Measurements from ENCODE around the gene VPS51. TPM values are rescaled to one million over a fixed set of nuclear protein-coding genes. Genes with fewer than 3 reads are reported as not detected.

Gene VPS51
- total and polyA plus RNA-seq, 4 donors = 73.0 to 191 (median 111) TPM

DNA sequence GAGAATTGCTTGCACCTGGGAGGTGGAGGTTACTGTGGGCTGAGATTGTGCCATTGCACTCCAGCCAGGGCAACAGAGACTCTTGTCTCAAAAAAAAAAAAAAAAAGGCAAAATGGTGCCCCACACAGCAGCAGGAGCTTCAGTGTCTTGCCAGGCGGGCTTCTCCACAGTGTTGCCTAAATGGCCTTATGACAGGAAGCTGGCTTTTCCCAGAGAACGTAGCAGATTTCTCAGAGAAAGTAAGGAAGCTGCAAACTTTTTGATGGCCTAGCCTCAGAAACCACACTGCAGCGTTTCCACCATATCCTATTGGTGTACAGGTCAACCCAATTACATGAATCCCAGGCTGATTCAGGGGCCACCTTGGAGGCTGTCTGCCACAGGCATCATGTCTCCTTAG, 61.3 kb downstream of the VPS51 start:
- DNase-seq = no peak
- no peak overlapping the region for H3K27ac ChIP-seq (ENCODE audit: low read depth in 1 of 2, low read length in 2 of 2)
- intact Hi-C loops (cut with DNase I) = no loop called here

GRCh38 chr11:65159012-65159411, 63.0 kb downstream of the VPS51 start:
- no peaks in the 10 kb centered on the region for H3K4me1 ChIP-seq (ENCODE audit: control insufficient read depth in 1 of 2, insufficient read depth in 2 of 2, low read length in 2 of 2)
- H3K9me3 ChIP-seq (ENCODE audit: control insufficient read depth, low read length) = no peaks in the 10 kb centered on the region
- no peaks in the 10 kb centered on the region for H3K27me3 ChIP-seq (ENCODE audit: control insufficient read depth in 1 of 2, insufficient read depth in 2 of 2, low read length in 1 of 2)
- no peaks in the 10 kb centered on the region for H3K36me3 ChIP-seq (ENCODE audit: control insufficient read depth in 1 of 2, insufficient read depth in 2 of 2, low read length in 1 of 2)
- no peak overlapping the region for H3K4me3 ChIP-seq (ENCODE audit: low read length in 2 of 2)
- no peak overlapping the region for H3K27ac ChIP-seq (ENCODE audit: low read depth in 1 of 2, low read length in 2 of 2)
- DNase-seq (no peak), ATAC-seq (ENCODE audit: low FRiP score) (no peak)
- WGBS, 2 donors = 76 to 77% methylated on average over 5 of the region's 5 CpGs
- intact Hi-C loops (cut with DNase I) = no loop called here

More for the DNA sequence above, 61.3 kb downstream of the VPS51 start:
- H3K27me3 ChIP-seq (ENCODE audit: control insufficient read depth in 1 of 2, insufficient read depth in 2 of 2, low read length in 1 of 2) = no peaks in the 10 kb centered on the region
- no peaks in the 10 kb centered on the region for H3K9me3 ChIP-seq (ENCODE audit: control insufficient read depth, low read length)
- WGBS, 2 donors = 80 to 83% methylated on average over 3 of the region's 3 CpGs
- H3K4me1 ChIP-seq (ENCODE audit: control insufficient read depth in 1 of 2, insufficient read depth in 2 of 2, low read length in 2 of 2) = no peaks in the 10 kb centered on the region
- H3K4me3 ChIP-seq (ENCODE audit: low read length in 2 of 2) = no peak overlapping the region
- no peak for ATAC-seq (ENCODE audit: low FRiP score)
- no peaks in the 10 kb centered on the region for H3K36me3 ChIP-seq (ENCODE audit: control insufficient read depth in 1 of 2, insufficient read depth in 2 of 2, low read length in 1 of 2)

- H3K27me3 ChIP-seq (ENCODE audit: control insufficient read depth in 1 of 2, insufficient read depth in 2 of 2, low read length in 1 of 2) = no peaks in the 10 kb centered on the region
- no peaks in the 10 kb centered on the region for H3K4me1 ChIP-seq (ENCODE audit: control insufficient read depth in 1 of 2, insufficient read depth in 2 of 2, low read length in 2 of 2)
- no peak overlapping the region for H3K27ac ChIP-seq (ENCODE audit: low read depth in 1 of 2, low read length in 2 of 2)
- ATAC-seq (ENCODE audit: low FRiP score) (no peak), DNase-seq (no peak)
- intact Hi-C loops (cut with DNase I) = no loop called here
- no peak overlapping the region for H3K4me3 ChIP-seq (ENCODE audit: low read length in 2 of 2)
- WGBS, 2 donors = 71 to 74% methylated on average over 3 of the region's 3 CpGs
- no peaks in the 10 kb centered on the region for H3K36me3 ChIP-seq (ENCODE audit: control insufficient read depth in 1 of 2, insufficient read depth in 2 of 2, low read length in 1 of 2)
- H3K9me3 ChIP-seq (ENCODE audit: control insufficient read depth, low read length) = no peaks in the 10 kb centered on the region
These were observed 64.6 kb downstream of the VPS51 start for GRCh38 chr11:65160643-65161042.

Small RNA genes within 50 kb of the gene (microRNA-seq; reads per million reads assigned to microRNA genes)
- gene MIR6751 = 0 reads per million in 2 donors

Other genes with a start within 250 kb of the VPS51 start
- gene EHD1, start 217.6 kb upstream of the VPS51 start, total RNA-seq = 100 to 1,000 TPM in 1 of 2 donors, 10 to 100 TPM in 1; 61.8 to 122 TPM
- 10 to 100 TPM; 14.4 to 28.8 TPM for gene EHD1, start 217.6 kb upstream of the VPS51 start, polyA plus RNA-seq
- 10 to 100 TPM; 19.6 to 20.6 TPM for gene ATG2A, start 179.0 kb upstream of the VPS51 start, total RNA-seq
- gene ATG2A, start 179.0 kb upstream of the VPS51 start, polyA plus RNA-seq = 10 to 100 TPM in 1 of 2 donors, 1 to 10 TPM in 1; 7.0 to 34.9 TPM
- 10 to 100 TPM; 32.7 to 36.8 TPM for gene PPP2R5B, start 171.5 kb upstream of the VPS51 start, total RNA-seq
- 10 to 100 TPM in 1 of 2 donors, 1 to 10 TPM in 1; 9.5 to 28.6 TPM for gene PPP2R5B, start 171.5 kb upstream of the VPS51 start, polyA plus RNA-seq
- not detected for gene GPHA2, start 160.3 kb upstream of the VPS51 start, total RNA-seq
- gene GPHA2, start 160.3 kb upstream of the VPS51 start, polyA plus RNA-seq = under 1 TPM in 1 of 2 donors, not detected in 1; 0.43 TPM
- gene MAJIN, start 124.1 kb upstream of the VPS51 start, total RNA-seq = not detected
- not detected for gene MAJIN, start 124.1 kb upstream of the VPS51 start, polyA plus RNA-seq
- 1 to 10 TPM; 2.5 to 3.6 TPM for gene BATF2, start 99.2 kb upstream of the VPS51 start, total RNA-seq
- 1 to 10 TPM; 1.4 to 1.9 TPM for gene BATF2, start 99.2 kb upstream of the VPS51 start, polyA plus RNA-seq
- gene ARL2, start 82.1 kb upstream of the VPS51 start, total RNA-seq = 10 to 100 TPM; 96.3 to 98.5 TPM
- gene ARL2, start 82.1 kb upstream of the VPS51 start, polyA plus RNA-seq = 100 to 1,000 TPM; 151 to 175 TPM
- gene SNX15, start 68.8 kb upstream of the VPS51 start, total RNA-seq = 10 to 100 TPM; 19.9 to 26.1 TPM
- 10 to 100 TPM; 21.7 to 26.2 TPM for gene SNX15, start 68.8 kb upstream of the VPS51 start, polyA plus RNA-seq
- gene SAC3D1, start 55.0 kb upstream of the VPS51 start, total RNA-seq = 1 to 10 TPM; 3.6 to 4.9 TPM
- 1 to 10 TPM; 5.4 to 7.5 TPM for gene SAC3D1, start 55.0 kb upstream of the VPS51 start, polyA plus RNA-seq
- 10 to 100 TPM; 14.1 to 29.4 TPM for gene NAALADL1, start 37.7 kb upstream of the VPS51 start, total RNA-seq
- 10 to 100 TPM; 25.8 to 45.9 TPM for gene NAALADL1, start 37.7 kb upstream of the VPS51 start, polyA plus RNA-seq
- 1 to 10 TPM in 1 of 2 donors, under 1 TPM in 1; 0.81 to 1.0 TPM for gene CDCA5, start 12.2 kb upstream of the VPS51 start, total RNA-seq
- gene CDCA5, start 12.2 kb upstream of the VPS51 start, polyA plus RNA-seq = 1 to 10 TPM in 1 of 2 donors, under 1 TPM in 1; 1.00 to 2.5 TPM
- 10 to 100 TPM; 31.5 to 35.0 TPM for gene ZFPL1, start 12.0 kb upstream of the VPS51 start, total RNA-seq
- 10 to 100 TPM; 24.9 to 69.9 TPM for gene ZFPL1, start 12.0 kb upstream of the VPS51 start, polyA plus RNA-seq
- gene TM7SF2, start 15.7 kb downstream of the VPS51 start, total RNA-seq = 1 to 10 TPM; 5.2 to 7.2 TPM
- gene TM7SF2, start 15.7 kb downstream of the VPS51 start, polyA plus RNA-seq = 10 to 100 TPM in 1 of 2 donors, 1 to 10 TPM in 1; 4.0 to 11.8 TPM
- 1 to 10 TPM; 4.1 to 7.5 TPM for gene ZNHIT2, start 21.5 kb downstream of the VPS51 start, total RNA-seq
- 10 to 100 TPM in 1 of 2 donors, 1 to 10 TPM in 1; 3.4 to 12.9 TPM for gene ZNHIT2, start 21.5 kb downstream of the VPS51 start, polyA plus RNA-seq
- 100 to 1,000 TPM; 674 to 804 TPM for gene FAU, start 25.9 kb downstream of the VPS51 start, total RNA-seq
- gene FAU, start 25.9 kb downstream of the VPS51 start, polyA plus RNA-seq = 1,000 to 10,000 TPM; 1,037 to 1,172 TPM
- gene MRPL49, start 26.1 kb downstream of the VPS51 start, total RNA-seq = 10 to 100 TPM; 35.0 to 37.1 TPM
- 10 to 100 TPM; 44.2 to 52.2 TPM for gene MRPL49, start 26.1 kb downstream of the VPS51 start, polyA plus RNA-seq
- 10 to 100 TPM; 50.2 to 64.0 TPM for gene SYVN1, start 38.3 kb downstream of the VPS51 start, total RNA-seq
- 10 to 100 TPM in 1 of 2 donors, 1 to 10 TPM in 1; 5.5 to 26.2 TPM for gene SYVN1, start 38.3 kb downstream of the VPS51 start, polyA plus RNA-seq
- not detected for gene SPDYC, start 74.0 kb downstream of the VPS51 start, total RNA-seq
- not detected for gene SPDYC, start 74.0 kb downstream of the VPS51 start, polyA plus RNA-seq
- gene CAPN1, start 85.7 kb downstream of the VPS51 start, total RNA-seq = 100 to 1,000 TPM; 109 to 137 TPM
- 10 to 100 TPM; 75.5 to 96.3 TPM for gene CAPN1, start 85.7 kb downstream of the VPS51 start, polyA plus RNA-seq
- gene POLA2, start 165.7 kb downstream of the VPS51 start, total RNA-seq = 1 to 10 TPM; 3.4 to 9.2 TPM
- 1 to 10 TPM; 3.0 to 4.1 TPM for gene POLA2, start 165.7 kb downstream of the VPS51 start, polyA plus RNA-seq
- gene CDC42EP2, start 218.7 kb downstream of the VPS51 start, total RNA-seq = 10 to 100 TPM; 16.2 to 20.9 TPM
- gene CDC42EP2, start 218.7 kb downstream of the VPS51 start, polyA plus RNA-seq = 1 to 10 TPM; 2.3 to 3.5 TPM
- gene DPF2, start 237.6 kb downstream of the VPS51 start, total RNA-seq = 10 to 100 TPM; 51.3 to 59.6 TPM
- 10 to 100 TPM; 16.4 to 41.1 TPM for gene DPF2, start 237.6 kb downstream of the VPS51 start, polyA plus RNA-seq

All from aorta (tissue), 5 donors.